ENCODE data around the gene ZFHX3. TPM values are rescaled to one million over a fixed set of nuclear protein-coding genes. Genes with fewer than 3 reads are reported as not detected.

Gene ZFHX3
- total and polyA plus RNA-seq, 10 of the 15 experiments (the other 5 are each of a cell fraction or from before 2014, with no cell fraction given), result 0.68 to 8.6 (median 2.0) TPM

- ChIA-PET POLR2A (no interaction called here), RAD21 (ENCODE audit: unreplicated experiment) (interaction anchor here (0.7 kb wide), 1 partner anchor 666 kb away, joined by 4 read pairs; no protein-coding TSS in a partner anchor), CTCF (interaction anchor here (1.3 kb wide), 1 partner anchor 10 kb away, joined by 4 read pairs; no protein-coding TSS in a partner anchor), SMC1A (ENCODE audit: uncharacterized antibody, unreplicated experiment) (interaction anchor here (0.6 to 1.3 kb wide), 3 partner anchors 21 to 1121 kb away, joined by 3 to 4 read pairs (median 3); no protein-coding TSS in a partner anchor)
- Histone ChIP-seq H4K20me1 (ENCODE audit: control insufficient read depth, insufficient read depth) (no peaks in the 10 kb centered on the region), H3K9ac (ENCODE audit: control insufficient read depth, insufficient read depth, low read length) (no peak overlapping the region), H3K27me3 (replicated peaks in 1 of 2; ENCODE audit: control insufficient read depth in 2 of 2, insufficient read depth in 2 of 2, low read length in 1 of 2) (no peaks in the 10 kb centered on the region), H3K9me3 (replicated peaks; ENCODE audit: control insufficient read depth, insufficient read depth, low read length) (no peaks in the 10 kb centered on the region), H3K36me3 (ENCODE audit: control insufficient read depth in 2 of 2, insufficient read depth in 2 of 2, low read length in 1 of 2) (no peaks in the 10 kb centered on the region), H3K4me1 (ENCODE audit: control insufficient read depth, insufficient read depth, low read length) (0 out of 2 replicates have a peak, but pooled peaks cover 2% of the 10 kb centered on the region), H3K4me2 (ENCODE audit: control insufficient read depth, insufficient read depth) (no peak overlapping the region), H3K79me2 (ENCODE audit: control insufficient read depth, insufficient read depth, low read length) (no peaks in the 10 kb centered on the region), H3K27ac (ENCODE audit: control insufficient read depth, insufficient read depth) (no peak overlapping the region), H3K4me3 (no peak overlapping the region), H2AFZ (ENCODE audit: control insufficient read depth, low read depth, low read length) (no peak overlapping the region)
- intact Hi-C loops (cut with micrococcal nuclease; ENCODE audit: unreplicated experiment), result no loop called here
- FAIRE-seq (no peak), DNase-seq (ENCODE audit: low read depth, low spot score) (no peak), ATAC-seq (no peak)
- in situ Hi-C loops (cut with MboI), result no loop called here
- no TSS peak for BruUV-seq (replicated peaks)
- WGBS (ENCODE audit: insufficient coverage, insufficient replicate concordance, low lambda C conversion rate, missing lambda C conversion rate), result 90% methylated on average over 11 of the region's 11 CpGs
- TF ChIP-seq STAT3 (IDR thresholded peaks at IDR 0.05; ENCODE audit: low read depth, low read length), result no peak
- TF ChIP-seq HSF1 (IDR thresholded peaks at IDR 0.05; ENCODE audit: low read depth, low read length), result no peak
- no peak for TF ChIP-seq ZNF622 (IDR thresholded peaks at IDR 0.05)
- no peak for TF ChIP-seq USF2 (IDR thresholded peaks at IDR 0.05; ENCODE audit: borderline replicate concordance, low read depth, low read length)
- no peak for TF ChIP-seq RB1 (IDR thresholded peaks at IDR 0.05; ENCODE audit: borderline replicate concordance)
- no peak for TF ChIP-seq MEF2A (IDR thresholded peaks at IDR 0.05; ENCODE audit: insufficient read depth, low read depth, low read length)
- TF ChIP-seq CHD4 (IDR thresholded peaks at IDR 0.05), result no peak
- TF ChIP-seq LARP7 (IDR thresholded peaks at IDR 0.05), result no peak
- no peak for TF ChIP-seq KAT2A (conservative IDR thresholded peaks at IDR 0.05; ENCODE audit: control insufficient read depth, low read depth, low read length)
- TF ChIP-seq ZNF24 (IDR thresholded peaks at IDR 0.05), result no peak
- TF ChIP-seq RCOR1 (conservative IDR thresholded peaks at IDR 0.05; ENCODE audit: low read depth, low read length), result no peak
- no peak for TF ChIP-seq PRDM15 (CRISPR knock-in tag; IDR thresholded peaks at IDR 0.05)
- TF ChIP-seq BACH1 (IDR thresholded peaks at IDR 0.05; ENCODE audit: borderline replicate concordance), result no peak
- TF ChIP-seq NR2C2 (IDR thresholded peaks at IDR 0.05; ENCODE audit: borderline replicate concordance, control insufficient read depth, insufficient read length, low read depth), result no peak
- TF ChIP-seq CBX3 (IDR thresholded peaks at IDR 0.05; ENCODE audit: borderline replicate concordance, low read depth), result no peak
- TF ChIP-seq SUZ12 (IDR thresholded peaks at IDR 0.05; ENCODE audit: unreplicated experiment), result no peak
- TF ChIP-seq MXI1 (IDR thresholded peaks at IDR 0.05; ENCODE audit: low read depth, low read length), result no peak
- no peak for TF ChIP-seq POLR2A (IDR thresholded peaks at IDR 0.05; ENCODE audit: low read depth, low read length)
Measured at GRCh38 chr16:72932677-72933335, 115.1 kb downstream of the ZFHX3 start.
